PFSK-1 (cell line): ENCODE measurements around the gene PPM1K.

Experiments used
- POLR2AphosphoS5 ChIP-seq: IDR thresholded peaks from 2 replicates; pipeline ENCODE4 v1.6.1; 2012; ENCODE audit warnings: low read depth, mild to moderate bottlenecking, control low read depth, low read length, moderate library complexity
- TAF1 ChIP-seq: IDR thresholded peaks from 2 replicates; pipeline ENCODE4 v1.6.1; 2012; ENCODE audit warnings: low read length, control low read depth, borderline replicate concordance; ENCODE audit not compliant: insufficient read depth

GRCh38 chr4:88296413-88297211 lies 12.3 kb upstream of the PPM1K start:
- TF ChIP-seq TAF1 (no peak), POLR2AphosphoS5 (no peak)
